ENCODE data around the gene COPS6.
A peak's percentile ranks its signal among the peaks of the same experiment; 100 is the strongest.

COPS6 gene

DNA sequence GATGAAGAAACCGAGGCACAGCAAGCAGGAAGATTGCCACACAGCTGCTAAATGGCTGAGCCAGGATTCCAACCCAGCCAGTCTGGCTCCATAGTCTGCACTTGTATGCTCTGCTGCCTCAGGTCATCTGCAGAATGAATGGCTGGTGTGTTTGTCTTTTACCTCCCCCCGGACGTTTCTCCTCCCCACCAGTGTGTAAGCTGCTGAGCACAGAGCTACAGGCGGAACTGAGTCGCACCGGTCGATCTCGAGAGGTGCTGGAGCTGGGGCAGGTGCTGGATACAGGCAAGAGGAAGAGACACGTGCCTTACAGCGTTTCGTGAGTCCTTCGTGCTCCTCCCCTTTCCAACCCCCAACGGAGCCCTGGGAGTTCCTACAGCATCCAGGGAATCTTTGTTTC, 33.3 kb downstream of the COPS6 start (continued):
- TF ChIP-seq ZNF155 (tag by site-specific recombination; IDR thresholded peaks at IDR 0.05): no peak

DNA sequence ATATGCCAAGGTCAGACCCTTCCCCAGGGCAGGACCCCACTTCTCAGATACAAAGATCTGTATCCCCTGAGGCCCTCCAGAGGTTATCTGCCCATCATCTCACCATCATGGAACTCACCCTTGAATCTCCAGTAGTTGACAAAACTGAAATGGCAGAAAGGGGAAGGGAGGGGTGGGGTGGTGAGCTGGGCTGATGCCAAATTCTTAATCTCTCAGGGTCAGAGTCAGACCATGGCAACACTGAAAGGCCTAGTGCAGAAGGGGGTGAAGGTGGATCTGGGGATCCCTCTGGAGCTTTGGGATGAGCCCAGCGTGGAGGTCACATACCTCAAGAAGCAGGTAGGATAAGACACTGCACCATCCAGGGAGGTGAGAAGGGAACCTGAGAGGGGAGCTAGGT, 33.8 kb downstream of the COPS6 start:
- H3K27ac ChIP-seq (ENCODE audit: extremely low read depth, low read depth, low read length): no peak overlapping the region
- TF ChIP-seq ZNF791 (tag by site-specific recombination; IDR thresholded peaks at IDR 0.05): no peak
- TF ChIP-seq, protein P1, sequence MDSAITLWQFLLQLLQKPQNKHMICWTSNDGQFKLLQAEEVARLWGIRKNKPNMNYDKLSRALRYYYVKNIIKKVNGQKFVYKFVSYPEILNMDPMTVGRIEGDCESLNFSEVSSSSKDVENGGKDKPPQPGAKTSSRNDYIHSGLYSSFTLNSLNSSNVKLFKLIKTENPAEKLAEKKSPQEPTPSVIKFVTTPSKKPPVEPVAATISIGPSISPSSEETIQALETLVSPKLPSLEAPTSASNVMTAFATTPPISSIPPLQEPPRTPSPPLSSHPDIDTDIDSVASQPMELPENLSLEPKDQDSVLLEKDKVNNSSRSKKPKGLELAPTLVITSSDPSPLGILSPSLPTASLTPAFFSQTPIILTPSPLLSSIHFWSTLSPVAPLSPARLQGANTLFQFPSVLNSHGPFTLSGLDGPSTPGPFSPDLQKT (IDR thresholded peaks at IDR 0.05; ENCODE audit: borderline replicate concordance, low read depth, low read length): no peak
- TF ChIP-seq, protein P2, sequence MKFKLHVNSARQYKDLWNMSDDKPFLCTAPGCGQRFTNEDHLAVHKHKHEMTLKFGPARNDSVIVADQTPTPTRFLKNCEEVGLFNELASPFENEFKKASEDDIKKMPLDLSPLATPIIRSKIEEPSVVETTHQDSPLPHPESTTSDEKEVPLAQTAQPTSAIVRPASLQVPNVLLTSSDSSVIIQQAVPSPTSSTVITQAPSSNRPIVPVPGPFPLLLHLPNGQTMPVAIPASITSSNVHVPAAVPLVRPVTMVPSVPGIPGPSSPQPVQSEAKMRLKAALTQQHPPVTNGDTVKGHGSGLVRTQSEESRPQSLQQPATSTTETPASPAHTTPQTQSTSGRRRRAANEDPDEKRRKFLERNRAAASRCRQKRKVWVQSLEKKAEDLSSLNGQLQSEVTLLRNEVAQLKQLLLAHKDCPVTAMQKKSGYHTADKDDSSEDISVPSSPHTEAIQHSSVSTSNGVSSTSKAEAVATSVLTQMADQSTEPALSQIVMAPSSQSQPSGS (tag by site-specific recombination; IDR thresholded peaks at IDR 0.05; ENCODE audit: low read depth): no peak
- POLR2A ChIA-PET: interaction anchor here (0.6 to 8.4 kb wide), 2 partner anchors 14 to 21 kb away, joined by 4 to 81 read pairs; partner anchors contain the start of genes AP4M1 and MCM7
- no peaks in the 10 kb centered on the region for H3K9me3 ChIP-seq (ENCODE audit: control insufficient read depth, insufficient read depth, low read depth, low read length)
- CTCF ChIA-PET: interaction anchor here (0.5 to 1.1 kb wide), 5 partner anchors 32 to 333 kb away, joined by 3 to 5 read pairs (median 3); no protein-coding TSS in a partner anchor
- peaks cover 3% of the 10 kb centered on the region for H3K4me1 ChIP-seq (ENCODE audit: control insufficient read depth, insufficient read depth, low read length)
- H3K36me3 ChIP-seq (ENCODE audit: control insufficient read depth in 2 of 2, insufficient read depth in 1 of 2, low read length in 2 of 2): peaks cover 0 to 13% of the 10 kb centered on the region in 2 experiments; a peak in 2 of 3 replicates
- H3K4me3 ChIP-seq (ENCODE audit: low read depth, low read length): no peak overlapping the region

DNA sequence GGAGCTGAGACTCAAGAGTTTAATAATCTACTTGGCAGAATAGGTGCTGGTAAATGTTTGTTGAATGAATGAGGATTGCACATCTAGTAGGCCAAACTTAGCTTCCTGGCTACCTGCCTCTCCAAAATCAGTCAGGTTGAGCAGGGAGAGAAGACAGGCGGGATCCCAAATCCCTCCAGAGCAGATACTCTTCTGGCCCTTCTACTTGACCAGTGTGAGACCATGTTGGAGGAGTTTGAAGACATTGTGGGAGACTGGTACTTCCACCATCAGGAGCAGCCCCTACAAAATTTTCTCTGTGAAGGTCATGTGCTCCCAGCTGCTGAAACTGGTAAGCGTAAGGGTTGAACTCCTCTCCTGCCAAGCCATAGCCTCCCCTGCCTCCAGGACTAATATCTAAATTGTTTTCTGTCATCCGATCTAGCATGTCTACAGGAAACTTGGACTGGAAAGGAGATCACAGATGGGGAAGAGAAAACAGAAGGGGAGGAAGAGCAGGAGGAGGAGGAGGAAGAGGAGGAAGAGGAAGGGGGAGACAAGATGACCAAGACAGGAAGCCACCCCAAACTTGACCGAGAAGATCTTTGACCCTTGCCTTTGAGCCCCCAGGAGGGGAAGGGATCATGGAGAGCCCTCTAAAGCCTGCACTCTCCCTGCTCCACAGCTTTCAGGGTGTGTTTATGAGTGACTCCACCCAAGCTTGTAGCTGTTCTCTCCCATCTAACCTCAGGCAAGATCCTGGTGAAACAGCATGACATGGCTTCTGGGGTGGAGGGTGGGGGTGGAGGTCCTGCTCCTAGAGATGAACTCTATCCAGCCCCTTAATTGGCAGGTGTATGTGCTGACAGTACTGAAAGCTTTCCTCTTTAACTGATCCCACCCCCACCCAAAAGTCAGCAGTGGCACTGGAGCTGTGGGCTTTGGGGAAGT, 35.8 kb downstream of the COPS6 start:
- TF ChIP-seq, protein P3, sequence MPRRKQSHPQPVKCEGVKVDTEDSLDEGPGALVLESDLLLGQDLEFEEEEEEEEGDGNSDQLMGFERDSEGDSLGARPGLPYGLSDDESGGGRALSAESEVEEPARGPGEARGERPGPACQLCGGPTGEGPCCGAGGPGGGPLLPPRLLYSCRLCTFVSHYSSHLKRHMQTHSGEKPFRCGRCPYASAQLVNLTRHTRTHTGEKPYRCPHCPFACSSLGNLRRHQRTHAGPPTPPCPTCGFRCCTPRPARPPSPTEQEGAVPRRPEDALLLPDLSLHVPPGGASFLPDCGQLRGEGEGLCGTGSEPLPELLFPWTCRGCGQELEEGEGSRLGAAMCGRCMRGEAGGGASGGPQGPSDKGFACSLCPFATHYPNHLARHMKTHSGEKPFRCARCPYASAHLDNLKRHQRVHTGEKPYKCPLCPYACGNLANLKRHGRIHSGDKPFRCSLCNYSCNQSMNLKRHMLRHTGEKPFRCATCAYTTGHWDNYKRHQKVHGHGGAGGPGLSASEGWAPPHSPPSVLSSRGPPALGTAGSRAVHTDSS (tag by site-specific recombination; IDR thresholded peaks at IDR 0.05): peak; percentile 97
- TF ChIP-seq, protein P4, sequence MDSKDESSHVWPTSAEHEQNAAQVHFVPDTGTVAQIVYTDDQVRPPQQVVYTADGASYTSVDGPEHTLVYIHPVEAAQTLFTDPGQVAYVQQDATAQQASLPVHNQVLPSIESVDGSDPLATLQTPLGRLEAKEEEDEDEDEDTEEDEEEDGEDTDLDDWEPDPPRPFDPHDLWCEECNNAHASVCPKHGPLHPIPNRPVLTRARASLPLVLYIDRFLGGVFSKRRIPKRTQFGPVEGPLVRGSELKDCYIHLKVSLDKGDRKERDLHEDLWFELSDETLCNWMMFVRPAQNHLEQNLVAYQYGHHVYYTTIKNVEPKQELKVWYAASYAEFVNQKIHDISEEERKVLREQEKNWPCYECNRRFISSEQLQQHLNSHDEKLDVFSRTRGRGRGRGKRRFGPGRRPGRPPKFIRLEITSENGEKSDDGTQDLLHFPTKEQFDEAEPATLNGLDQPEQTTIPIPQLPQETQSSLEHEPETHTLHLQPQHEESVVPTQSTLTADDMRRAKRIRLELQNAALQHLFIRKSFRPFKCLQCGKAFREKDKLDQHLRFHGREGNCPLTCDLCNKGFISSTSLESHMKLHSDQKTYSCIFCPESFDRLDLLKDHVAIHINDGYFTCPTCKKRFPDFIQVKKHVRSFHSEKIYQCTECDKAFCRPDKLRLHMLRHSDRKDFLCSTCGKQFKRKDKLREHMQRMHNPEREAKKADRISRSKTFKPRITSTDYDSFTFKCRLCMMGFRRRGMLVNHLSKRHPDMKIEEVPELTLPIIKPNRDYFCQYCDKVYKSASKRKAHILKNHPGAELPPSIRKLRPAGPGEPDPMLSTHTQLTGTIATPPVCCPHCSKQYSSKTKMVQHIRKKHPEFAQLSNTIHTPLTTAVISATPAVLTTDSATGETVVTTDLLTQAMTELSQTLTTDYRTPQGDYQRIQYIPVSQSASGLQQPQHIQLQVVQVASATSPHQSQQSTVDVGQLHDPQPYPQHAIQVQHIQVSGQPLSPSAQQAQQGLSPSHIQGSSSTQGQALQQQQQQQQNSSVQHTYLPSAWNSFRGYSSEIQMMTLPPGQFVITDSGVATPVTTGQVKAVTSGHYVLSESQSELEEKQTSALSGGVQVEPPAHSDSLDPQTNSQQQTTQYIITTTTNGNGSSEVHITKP (tag by site-specific recombination; IDR thresholded peaks at IDR 0.05): peak; percentile 50
- TF ChIP-seq ZNF548 (tag by site-specific recombination; IDR thresholded peaks at IDR 0.05): no peak
- TF ChIP-seq PRDM1 (tag by site-specific recombination; IDR thresholded peaks at IDR 0.05): peak; percentile 18; the same call in 1 of the 2 replicates
- TF ChIP-seq KLF1 (tag by site-specific recombination; IDR thresholded peaks at IDR 0.05): peak; percentile 80
- 0 out of 2 replicates have a peak, but pooled peaks have one; percentile 46 for TF ChIP-seq ZBTB17 (tag by site-specific recombination; IDR thresholded peaks at IDR 0.05)
- TF ChIP-seq, protein P5, sequence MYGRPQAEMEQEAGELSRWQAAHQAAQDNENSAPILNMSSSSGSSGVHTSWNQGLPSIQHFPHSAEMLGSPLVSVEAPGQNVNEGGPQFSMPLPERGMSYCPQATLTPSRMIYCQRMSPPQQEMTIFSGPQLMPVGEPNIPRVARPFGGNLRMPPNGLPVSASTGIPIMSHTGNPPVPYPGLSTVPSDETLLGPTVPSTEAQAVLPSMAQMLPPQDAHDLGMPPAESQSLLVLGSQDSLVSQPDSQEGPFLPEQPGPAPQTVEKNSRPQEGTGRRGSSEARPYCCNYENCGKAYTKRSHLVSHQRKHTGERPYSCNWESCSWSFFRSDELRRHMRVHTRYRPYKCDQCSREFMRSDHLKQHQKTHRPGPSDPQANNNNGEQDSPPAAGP (tag by site-specific recombination; IDR thresholded peaks at IDR 0.05): peak; percentile 69
- TF ChIP-seq, protein P6, sequence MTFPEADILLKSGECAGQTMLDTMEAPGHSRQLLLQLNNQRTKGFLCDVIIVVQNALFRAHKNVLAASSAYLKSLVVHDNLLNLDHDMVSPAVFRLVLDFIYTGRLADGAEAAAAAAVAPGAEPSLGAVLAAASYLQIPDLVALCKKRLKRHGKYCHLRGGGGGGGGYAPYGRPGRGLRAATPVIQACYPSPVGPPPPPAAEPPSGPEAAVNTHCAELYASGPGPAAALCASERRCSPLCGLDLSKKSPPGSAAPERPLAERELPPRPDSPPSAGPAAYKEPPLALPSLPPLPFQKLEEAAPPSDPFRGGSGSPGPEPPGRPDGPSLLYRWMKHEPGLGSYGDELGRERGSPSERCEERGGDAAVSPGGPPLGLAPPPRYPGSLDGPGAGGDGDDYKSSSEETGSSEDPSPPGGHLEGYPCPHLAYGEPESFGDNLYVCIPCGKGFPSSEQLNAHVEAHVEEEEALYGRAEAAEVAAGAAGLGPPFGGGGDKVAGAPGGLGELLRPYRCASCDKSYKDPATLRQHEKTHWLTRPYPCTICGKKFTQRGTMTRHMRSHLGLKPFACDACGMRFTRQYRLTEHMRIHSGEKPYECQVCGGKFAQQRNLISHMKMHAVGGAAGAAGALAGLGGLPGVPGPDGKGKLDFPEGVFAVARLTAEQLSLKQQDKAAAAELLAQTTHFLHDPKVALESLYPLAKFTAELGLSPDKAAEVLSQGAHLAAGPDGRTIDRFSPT (tag by site-specific recombination; IDR thresholded peaks at IDR 0.05): no peak
- Histone ChIP-seq H3K9me3 (ENCODE audit: control insufficient read depth, insufficient read depth, low read depth, low read length) (no peaks in the 10 kb centered on the region), H3K27ac (ENCODE audit: extremely low read depth, low read depth, low read length) (no peak overlapping the region), H3K4me3 (ENCODE audit: low read depth, low read length) (no peak overlapping the region), H3K4me1 (ENCODE audit: control insufficient read depth, insufficient read depth, low read length) (peaks cover 3% of the 10 kb centered on the region), H3K36me3 (ENCODE audit: control insufficient read depth in 2 of 2, insufficient read depth in 1 of 2, low read length in 2 of 2) (peaks cover 0 to 13% of the 10 kb centered on the region in 2 experiments; a peak in 2 of 3 replicates)
- CTCF ChIA-PET: interaction anchor here (0.6 to 1.1 kb wide), 9 partner anchors 8 to 611 kb away, joined by 3 to 5 read pairs (median 4); no protein-coding TSS in a partner anchor
- POLR2A ChIA-PET: interaction anchor here (0.7 to 8.4 kb wide), 3 partner anchors 23 to 305 kb away, joined by 4 to 81 read pairs (median 4); partner anchors contain the start of genes AP4M1, MCM7 and MEPCE

Data from HEK293 (cell line).